Trophoblast cell (in vitro differentiated cells and primary cell): ENCODE measurements around the gene TAS1R1.

Experiments used
- DNase-seq, 2 donors: peaks; one replicate each; pipeline ENCODE4 v3.0.0-alpha.2; 2016
- H2AFZ ChIP-seq: 2 replicates; pipeline ENCODE4 v1.6.1; 2013; ENCODE audit warnings: low read length, moderate library complexity, mild to moderate bottlenecking; ENCODE audit not compliant: insufficient read depth, poor library complexity
- H2AK5ac ChIP-seq: 2 replicates; pipeline ENCODE4 v1.6.1; 2013; ENCODE audit warnings: mild to moderate bottlenecking, low read length
- H2BK120ac ChIP-seq: 2 replicates; pipeline ENCODE4 v1.6.1; 2013; ENCODE audit warnings: low read length, mild to moderate bottlenecking, moderate library complexity; ENCODE audit not compliant: insufficient read depth, poor library complexity
- H2BK12ac ChIP-seq: 2 replicates; pipeline ENCODE4 v1.6.1; 2013; ENCODE audit warnings: mild to moderate bottlenecking, low read length, moderate library complexity
- H2BK5ac ChIP-seq: 2 replicates; pipeline ENCODE4 v1.6.1; 2013; ENCODE audit warnings: low read length, low read depth, moderate library complexity, mild to moderate bottlenecking; ENCODE audit not compliant: poor library complexity
- H3K14ac ChIP-seq: 2 replicates; pipeline ENCODE4 v1.6.1; 2013; ENCODE audit warnings: mild to moderate bottlenecking, low read length
- H3K18ac ChIP-seq: 2 replicates; pipeline ENCODE4 v1.6.1; 2013; ENCODE audit warnings: mild to moderate bottlenecking, low read length
- H3K23ac ChIP-seq: 2 replicates; pipeline ENCODE4 v1.6.1; 2013; ENCODE audit warnings: low read length
- H3K27ac ChIP-seq: 2 replicates; pipeline ENCODE4 v1.5.1; 2013; ENCODE audit warnings: low read depth, mild to moderate bottlenecking, inconsistent platforms, low read length, moderate library complexity
- H3K27me3 ChIP-seq: 2 replicates; pipeline ENCODE4 v1.6.1; 2013; ENCODE audit warnings: inconsistent platforms, mild to moderate bottlenecking, low read length, moderate library complexity; ENCODE audit not compliant: insufficient read depth
- H3K36me3 ChIP-seq, 2 experiments: 1 replicate in 1 of 2; 2 replicates in 1 of 2; pipeline ENCODE4 v1.6.1; 2013; ENCODE audit warnings: low read length in 2 of 2, mild to moderate bottlenecking in 2 of 2, moderate library complexity in 1 of 2; ENCODE audit not compliant: insufficient read depth in 2 of 2, control insufficient read depth in 1 of 2
- H3K4ac ChIP-seq: 2 replicates; pipeline ENCODE4 v1.6.1; 2013; ENCODE audit warnings: low read depth, mild to moderate bottlenecking, low read length, moderate library complexity
- H3K4me1 ChIP-seq, 2 experiments: 1 replicate in 1 of 2; 2 replicates in 1 of 2; pipeline ENCODE4 v1.6.1; 2013; ENCODE audit warnings: low read length in 2 of 2, mild to moderate bottlenecking in 2 of 2, moderate library complexity in 1 of 2; ENCODE audit not compliant: insufficient read depth in 2 of 2, control insufficient read depth in 1 of 2
- H3K4me2 ChIP-seq: 2 replicates; pipeline ENCODE4 v1.6.1; 2013; ENCODE audit warnings: inconsistent platforms, mild to moderate bottlenecking, low read length, moderate library complexity
- H3K4me3 ChIP-seq: 2 replicates; pipeline ENCODE4 v1.5.1; 2013; ENCODE audit warnings: mild to moderate bottlenecking, low read depth, low read length, inconsistent platforms
- H3K79me1 ChIP-seq: one replicate; pipeline ENCODE4 v1.6.1; 2013; ENCODE audit warnings: low read length
- H3K79me2 ChIP-seq: 2 replicates; pipeline ENCODE4 v1.6.1; 2013; ENCODE audit warnings: low read length, mild to moderate bottlenecking; ENCODE audit not compliant: control insufficient read depth, insufficient read depth, poor library complexity
- H3K9ac ChIP-seq: 2 replicates; pipeline ENCODE4 v1.6.1; 2013; ENCODE audit warnings: mild to moderate bottlenecking, low read length
- H3K9me3 ChIP-seq: 2 replicates; pipeline ENCODE4 v1.6.1; 2013; ENCODE audit warnings: low read depth, mild to moderate bottlenecking, control low read depth, inconsistent platforms, low read length; ENCODE audit not compliant: insufficient read depth
- H4K12ac ChIP-seq: 2 replicates; pipeline ENCODE4 v1.6.1; 2013; ENCODE audit warnings: low read depth, mild to moderate bottlenecking, low read length, moderate library complexity
- H4K8ac ChIP-seq: 2 replicates; pipeline ENCODE4 v1.6.1; 2013; ENCODE audit warnings: low read depth, mild to moderate bottlenecking, low read length, moderate library complexity
- H4K91ac ChIP-seq: one replicate; pipeline ENCODE4 v1.6.1; 2013; ENCODE audit warnings: low read depth, mild to moderate bottlenecking, low read length, moderate library complexity
- WGBS: extraction: QIAGEN DNeasy Blood & Tissue Kit; methylation state at CpG from one replicate; pipeline ENCODE4 v1.1.7; 2013; ENCODE audit warnings: missing lambda C conversion rate; ENCODE audit not compliant: insufficient read length, insufficient coverage; ENCODE audit errors: extremely low coverage; 5-methylcytosine and 5-hydroxymethylcytosine counted together

Gene TAS1R1

GRCh38 chr1:6624710-6625583, 69.8 kb downstream of the TAS1R1 start, which contains the start of gene THAP3:
Gene THAP3, plus strand, starts transcription at chr1:6624868. Its CDS starts 351 bp downstream, at chr1:6625219.
- peaks cover 20% of the 10 kb centered on the region for H3K79me1 ChIP-seq

GRCh38 chr1:6625584-6626149, 70.6 kb downstream of the TAS1R1 start:
- Histone ChIP-seq H4K8ac (peak overlapping the region; percentile 86), H3K36me3 (peaks cover 56 to 57% of the 10 kb centered on the region in 2 experiments), H3K18ac (peak overlapping the region; percentile 57), H4K12ac (peak overlapping the region; percentile 73), H3K27ac (peak overlapping the region; percentile 50), H3K9ac (peak overlapping the region; percentile 75), H2AFZ (peak overlapping the region; percentile 68), H3K79me2 (peaks cover 11% of the 10 kb centered on the region), H3K9me3 (peaks cover 4% of the 10 kb centered on the region), H2BK120ac (peak overlapping the region; percentile 74), H3K4me3 (peak overlapping the region; percentile 82), H3K79me1 (peaks cover 20% of the 10 kb centered on the region), H3K14ac (peak overlapping the region; percentile 88), H3K4me2 (peak overlapping the region; percentile 86), H2AK5ac (peak overlapping the region; percentile 30), H3K4me1 (peaks cover 23 to 29% of the 10 kb centered on the region in 2 experiments), H2BK5ac (peak overlapping the region; percentile 51), H3K23ac (no peak overlapping the region), H3K4ac (peak overlapping the region; percentile 93), H2BK12ac (no peak overlapping the region), H4K91ac (peak overlapping the region; percentile 77), H3K27me3 (no peaks in the 10 kb centered on the region)
- peak in 1 of 2 donors; percentile 49 for DNase-seq
- no CpG with 5 or more reads among the region's 32 CpGs for WGBS

More at GRCh38 chr1:6624710-6625583, 69.8 kb downstream of the TAS1R1 start, which contains the start of gene THAP3:
- peak within 1 kb of the TSS; percentile 68 for H2AFZ ChIP-seq
- H3K4me1 ChIP-seq, result peaks cover 23 to 29% of the 10 kb centered on the region in 2 experiments
- peak within 1 kb of the TSS; percentile 88 for H3K14ac ChIP-seq
- H2BK5ac ChIP-seq, result peak within 1 kb of the TSS; percentile 77
- peaks cover 11% of the 10 kb centered on the region for H3K79me2 ChIP-seq
- H3K27ac ChIP-seq, result peak within 1 kb of the TSS; percentile 83
- H3K9ac ChIP-seq, result peak within 1 kb of the TSS; percentile 75
- H3K4me2 ChIP-seq, result peak within 1 kb of the TSS; percentile 86
- no peak within 1 kb of the TSS for H3K23ac ChIP-seq
- H2AK5ac ChIP-seq, result peak within 1 kb of the TSS; percentile 30
- peak; percentile 64 to 77 for DNase-seq
- H3K18ac ChIP-seq, result peak within 1 kb of the TSS; percentile 68
- no peaks in the 10 kb centered on the region for H3K27me3 ChIP-seq
- WGBS, result no CpG with 5 or more reads among the region's 73 CpGs
- H3K9me3 ChIP-seq, result peaks cover 4% of the 10 kb centered on the region
- H4K91ac ChIP-seq, result peak within 1 kb of the TSS; percentile 77
- peaks cover 58 to 59% of the 10 kb centered on the region in 2 experiments for H3K36me3 ChIP-seq
- H4K8ac ChIP-seq, result peak within 1 kb of the TSS; percentile 91
- H3K4ac ChIP-seq, result peak within 1 kb of the TSS; percentile 93
- peak within 1 kb of the TSS; percentile 74 for H2BK120ac ChIP-seq
- peak within 1 kb of the TSS; percentile 62 for H2BK12ac ChIP-seq
- peak within 1 kb of the TSS; percentile 73 for H4K12ac ChIP-seq
- peak within 1 kb of the TSS; percentile 82 for H3K4me3 ChIP-seq

- H3K4me2 ChIP-seq, result no peak overlapping the region
- no CpG with 5 or more reads among the region's 9 CpGs for WGBS
These were observed 71.9 kb downstream of the TAS1R1 start for GRCh38 chr1:6627031-6627430.

GRCh38 chr1:6627841-6628545, 72.9 kb downstream of the TAS1R1 start:
- Histone ChIP-seq H3K18ac (peak overlapping the region; percentile 16), H2BK120ac (no peak overlapping the region), H3K4me1 (peaks cover 7 to 10% of the 10 kb centered on the region in 2 experiments), H2BK5ac (no peak overlapping the region), H3K14ac (no peak overlapping the region), H3K4me2 (no peak overlapping the region), H3K36me3 (peaks cover 48 to 51% of the 10 kb centered on the region in 2 experiments), H4K12ac (no peak overlapping the region), H3K4me3 (no peak overlapping the region), H3K79me2 (peaks cover 9% of the 10 kb centered on the region), H3K4ac (no peak overlapping the region), H3K9ac (no peak overlapping the region), H3K27ac (no peak overlapping the region), H4K91ac (no peak overlapping the region), H2AFZ (no peak overlapping the region), H2AK5ac (no peak overlapping the region), H4K8ac (no peak overlapping the region), H3K79me1 (peaks cover 14% of the 10 kb centered on the region), H3K9me3 (no peaks in the 10 kb centered on the region), H3K23ac (no peak overlapping the region), H3K27me3 (no peaks in the 10 kb centered on the region), H2BK12ac (no peak overlapping the region)
- no peak for DNase-seq
- no CpG with 5 or more reads among the region's 21 CpGs for WGBS

More at GRCh38 chr1:6627031-6627430, 71.9 kb downstream of the TAS1R1 start:
- H3K4me3 ChIP-seq, result no peak overlapping the region
- no peak overlapping the region for H2BK120ac ChIP-seq
- no peak overlapping the region for H4K12ac ChIP-seq
- no peaks in the 10 kb centered on the region for H3K9me3 ChIP-seq
- H3K18ac ChIP-seq, result no peak overlapping the region
- no peak overlapping the region for H4K91ac ChIP-seq
- H3K9ac ChIP-seq, result no peak overlapping the region
- H2BK12ac ChIP-seq, result no peak overlapping the region
- no peak overlapping the region for H3K27ac ChIP-seq
- no peak overlapping the region for H4K8ac ChIP-seq
- H3K79me1 ChIP-seq, result peaks cover 20% of the 10 kb centered on the region
- no peak overlapping the region for H3K14ac ChIP-seq
- peaks cover 47% of the 10 kb centered on the region in 2 experiments for H3K36me3 ChIP-seq
- no peak overlapping the region for H2AK5ac ChIP-seq
- no peak overlapping the region for H2AFZ ChIP-seq
- no peak for DNase-seq
- H3K4ac ChIP-seq, result peak overlapping the region; percentile 17
- no peak overlapping the region for H3K23ac ChIP-seq
- peaks cover 17 to 20% of the 10 kb centered on the region in 2 experiments for H3K4me1 ChIP-seq
- H3K27me3 ChIP-seq, result no peaks in the 10 kb centered on the region
- H3K79me2 ChIP-seq, result peaks cover 11% of the 10 kb centered on the region
- H2BK5ac ChIP-seq, result no peak overlapping the region
